RWPE1 (cell line): ENCODE results near the gene ZNF831.

Source experiments
- CTCF ChIA-PET: fragments of 350-600 bp; sonication (Branson Sonifier 250); formaldehyde crosslinking; extraction: SDS; loops from one replicate; lab custom pipeline; 2021; lab: Yijun Ruan, JAX
- POLR2A ChIA-PET: fragments of 400-600 bp; formaldehyde crosslinking; extraction: SDS; loops from one replicate; lab custom pipeline; 2020; ENCODE audit warnings: antibody characterized with exemption; ENCODE audit not compliant: low non-redundant PET; lab: Yijun Ruan, JAX
- DNase-seq: peaks from one replicate; pipeline ENCODE4 v3.0.0; 2012; ENCODE audit warnings: low spot score
- H3K27ac ChIP-seq: fragments of 450-650 bp; 2 replicates; pipeline ENCODE4 v1.5.1; 2017
- TF ChIP-seq, protein P1 (sequence below): fragments of 450-650 bp; conservative IDR thresholded peaks from 2 replicates; pipeline ENCODE4 v1.5.1; 2017; ENCODE audit warnings: low read depth, mild to moderate bottlenecking

Gene ZNF831

DNA sequence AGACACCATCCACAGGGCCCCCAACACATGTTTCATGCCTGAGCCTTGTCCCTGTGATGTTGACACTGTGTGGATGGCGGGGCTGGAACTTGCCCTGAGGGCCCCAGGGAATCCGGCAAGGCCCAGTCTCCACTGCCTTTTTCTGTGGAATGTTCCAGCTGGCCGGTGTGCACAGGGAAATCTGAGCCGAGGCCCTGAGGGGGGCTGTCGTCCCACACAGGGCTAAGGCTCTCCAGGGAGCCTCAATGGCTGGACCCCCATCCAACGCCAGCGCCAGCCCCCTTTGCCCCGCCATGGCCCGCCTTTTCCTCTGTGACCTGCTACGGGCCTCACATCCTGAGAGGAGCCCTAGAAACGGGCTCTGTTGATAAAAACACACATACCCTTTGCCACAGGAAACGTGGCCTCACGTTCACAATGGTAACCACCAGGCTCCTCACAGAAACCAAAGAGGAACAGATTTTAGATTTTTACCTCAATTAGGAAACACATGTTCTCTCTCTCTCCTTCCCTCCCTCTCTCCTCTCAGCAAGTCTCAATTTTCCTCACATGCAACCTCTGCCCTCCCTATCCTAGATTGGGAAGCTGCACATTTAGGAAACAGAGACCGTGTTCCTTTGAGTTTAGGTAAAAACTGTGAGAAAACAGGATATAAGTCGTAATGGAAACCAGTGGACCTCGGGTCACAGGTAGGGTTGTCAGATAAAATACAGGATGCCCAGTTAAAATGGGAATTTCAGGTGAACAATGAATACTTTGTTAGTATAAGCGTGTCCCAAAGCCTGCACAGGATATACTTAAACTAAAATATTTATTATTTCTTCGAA is 13.7 kb upstream of the ZNF831 start:
- TF ChIP-seq, protein P1, sequence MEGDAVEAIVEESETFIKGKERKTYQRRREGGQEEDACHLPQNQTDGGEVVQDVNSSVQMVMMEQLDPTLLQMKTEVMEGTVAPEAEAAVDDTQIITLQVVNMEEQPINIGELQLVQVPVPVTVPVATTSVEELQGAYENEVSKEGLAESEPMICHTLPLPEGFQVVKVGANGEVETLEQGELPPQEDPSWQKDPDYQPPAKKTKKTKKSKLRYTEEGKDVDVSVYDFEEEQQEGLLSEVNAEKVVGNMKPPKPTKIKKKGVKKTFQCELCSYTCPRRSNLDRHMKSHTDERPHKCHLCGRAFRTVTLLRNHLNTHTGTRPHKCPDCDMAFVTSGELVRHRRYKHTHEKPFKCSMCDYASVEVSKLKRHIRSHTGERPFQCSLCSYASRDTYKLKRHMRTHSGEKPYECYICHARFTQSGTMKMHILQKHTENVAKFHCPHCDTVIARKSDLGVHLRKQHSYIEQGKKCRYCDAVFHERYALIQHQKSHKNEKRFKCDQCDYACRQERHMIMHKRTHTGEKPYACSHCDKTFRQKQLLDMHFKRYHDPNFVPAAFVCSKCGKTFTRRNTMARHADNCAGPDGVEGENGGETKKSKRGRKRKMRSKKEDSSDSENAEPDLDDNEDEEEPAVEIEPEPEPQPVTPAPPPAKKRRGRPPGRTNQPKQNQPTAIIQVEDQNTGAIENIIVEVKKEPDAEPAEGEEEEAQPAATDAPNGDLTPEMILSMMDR, result no peak
- POLR2A ChIA-PET, result no interaction called here
- no peak overlapping the region for H3K27ac ChIP-seq
- CTCF ChIA-PET, result no interaction called here
- no peak for DNase-seq

DNA sequence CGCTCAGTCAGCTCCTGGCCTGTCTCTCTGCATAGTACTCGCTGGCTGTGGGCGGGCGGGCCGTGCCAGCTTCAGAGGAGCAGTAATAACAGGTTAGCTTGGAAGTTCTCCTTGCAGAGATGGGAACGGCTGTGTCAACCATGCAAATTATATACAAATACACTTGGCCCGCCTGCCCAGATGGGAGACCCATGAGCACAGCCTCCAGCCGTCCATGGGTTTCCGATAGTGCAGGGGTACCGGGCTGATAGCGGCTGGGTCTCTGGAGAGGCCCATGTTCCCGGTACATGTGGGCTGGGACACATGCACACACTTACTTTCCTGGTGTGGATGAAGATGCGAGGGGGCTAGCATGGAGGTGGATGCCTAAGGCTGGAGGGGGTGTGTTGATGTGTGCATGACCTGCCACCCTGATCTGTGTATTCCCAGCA is 12.8 kb upstream of the ZNF831 start:
- DNase-seq, result no peak
- POLR2A ChIA-PET, result no interaction called here
- H3K27ac ChIP-seq, result no peak overlapping the region
- CTCF ChIA-PET, result no interaction called here
- TF ChIP-seq, protein P1, result no peak

DNA sequence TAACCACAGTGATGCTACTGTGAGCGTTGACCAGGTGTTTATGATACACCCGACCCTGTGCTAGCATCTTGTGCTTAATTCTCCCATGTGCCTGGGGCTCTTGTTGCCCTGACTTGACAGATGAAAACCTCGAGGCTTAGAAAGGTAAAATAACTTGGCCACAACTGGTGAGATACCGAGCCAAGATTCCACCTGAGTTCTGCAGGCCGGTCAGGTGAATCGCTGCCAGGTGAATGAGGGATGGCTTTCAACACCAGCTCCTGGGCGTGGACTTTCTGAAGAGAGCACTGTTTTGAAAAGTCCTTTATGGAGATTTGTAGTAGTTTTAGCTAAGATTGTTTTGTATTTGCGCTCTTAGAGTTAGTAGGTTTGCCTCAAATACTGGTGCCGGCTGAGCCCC is 12.2 kb upstream of the ZNF831 start:
- TF ChIP-seq, protein P1, result no peak
- ChIA-PET POLR2A (no interaction called here), CTCF (interaction anchor here (1.3 kb wide), 1 partner anchor 64 kb away, joined by 4 read pairs; no protein-coding TSS in a partner anchor)
- H3K27ac ChIP-seq, result no peak overlapping the region
- no peak for DNase-seq

DNA sequence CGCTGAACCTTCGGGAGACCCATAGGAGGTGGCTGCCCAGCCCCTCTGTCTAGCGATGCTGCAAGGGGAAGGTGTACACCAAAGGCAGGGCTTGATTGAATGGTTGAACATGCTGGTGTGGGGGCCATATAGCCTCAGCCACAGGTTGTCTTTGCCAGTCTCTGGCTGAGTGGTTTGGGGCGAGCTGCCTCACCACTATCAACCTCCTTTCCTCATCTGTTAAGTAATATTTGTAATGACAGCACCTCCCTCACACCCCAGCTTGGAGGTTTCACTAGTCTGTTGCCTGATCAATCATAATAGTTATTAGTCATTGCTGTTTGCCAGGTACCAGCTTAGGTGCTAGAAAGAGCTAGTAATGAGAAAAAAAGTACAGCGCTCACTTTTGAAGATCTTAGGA is 11.8 kb upstream of the ZNF831 start:
- ChIA-PET CTCF (interaction anchor here (0.6 to 1.3 kb wide), 3 partner anchors 13 to 64 kb away, joined by 3 to 5 read pairs (median 4); no protein-coding TSS in a partner anchor), POLR2A (no interaction called here)
- DNase-seq, result no peak
- H3K27ac ChIP-seq, result no peak overlapping the region
- TF ChIP-seq, protein P1, result no peak

DNA sequence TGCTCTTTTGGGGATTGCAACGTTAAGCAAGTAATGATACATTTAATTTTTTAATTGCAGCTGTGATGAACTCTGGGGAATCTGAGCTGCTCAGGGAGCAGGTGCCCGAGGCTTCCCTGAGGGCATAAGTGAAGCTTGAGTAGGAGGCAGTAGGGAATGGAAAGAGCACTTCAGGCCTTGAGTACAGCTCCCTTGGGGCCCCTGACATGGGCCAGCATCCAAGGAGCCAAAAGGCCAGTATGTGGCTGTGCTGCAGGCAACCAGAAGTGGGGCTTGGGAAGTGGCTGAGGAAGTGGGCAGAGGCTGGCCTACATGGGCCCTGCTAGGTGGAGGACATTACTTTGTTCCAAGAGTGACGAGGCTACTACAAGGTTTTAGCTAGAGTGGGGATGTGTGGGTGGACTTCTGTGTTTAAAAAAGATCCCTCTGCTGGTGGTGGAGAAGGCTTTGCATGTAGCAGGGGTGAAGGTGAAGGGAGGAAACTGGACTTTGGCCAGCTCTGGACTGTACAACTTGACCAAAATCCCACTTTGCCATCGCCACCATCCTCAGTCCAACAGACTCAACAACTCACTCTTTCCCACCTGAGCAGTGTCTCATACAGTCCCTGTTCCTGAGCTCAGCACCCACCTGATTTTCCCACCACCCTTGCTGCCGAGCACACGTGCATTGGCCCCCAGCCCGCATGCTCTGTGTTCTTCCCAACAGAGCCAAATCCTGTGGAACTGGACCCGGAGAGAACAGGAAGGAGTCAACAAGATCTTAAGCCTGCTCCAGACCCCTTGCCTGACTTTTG is 10.9 kb upstream of the ZNF831 start:
- DNase-seq, result no peak
- no peak overlapping the region for H3K27ac ChIP-seq
- TF ChIP-seq, protein P1, result no peak
- ChIA-PET CTCF (interaction anchor here (1.1 to 1.3 kb wide), 2 partner anchors 12 to 65 kb away, joined by 3 to 4 read pairs; no protein-coding TSS in a partner anchor), POLR2A (no interaction called here)

DNA sequence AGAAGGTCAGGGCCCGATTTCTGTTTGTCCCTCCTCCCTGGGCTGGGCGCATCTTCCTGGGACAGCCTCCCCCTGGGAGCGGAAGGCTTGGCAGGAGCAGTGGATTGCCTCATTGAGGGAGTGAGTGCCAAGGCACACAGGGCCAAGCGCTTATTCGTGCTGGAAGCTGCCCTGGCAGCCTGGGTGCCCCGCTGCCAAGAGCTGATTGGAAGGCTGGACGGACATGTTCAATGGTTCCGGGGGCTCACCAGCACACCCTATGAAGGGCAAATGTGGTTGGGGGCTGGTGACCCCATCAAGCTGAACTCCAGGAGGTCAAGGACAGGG is 10.3 kb upstream of the ZNF831 start:
- TF ChIP-seq, protein P1, result no peak
- ChIA-PET CTCF (no interaction called here), POLR2A (no interaction called here)
- H3K27ac ChIP-seq, result no peak overlapping the region
- DNase-seq, result no peak
